Parathyroid adenoma (tissue), 2 donors: Measurements from ENCODE around the gene NCOA3.

Experiments
- H2AFZ ChIP-seq: fragments of 300-600 bp; sonication (generic); one replicate; pipeline ENCODE4 v1.7.0; 2017; ENCODE audit warnings: antibody characterized with exemption, mild to moderate bottlenecking
- H3K27ac ChIP-seq: fragments of 300-600 bp; sonication (generic); one replicate; pipeline ENCODE4 v1.7.0; 2017
- H3K27me3 ChIP-seq: fragments of 300-600 bp; sonication (generic); one replicate; pipeline ENCODE4 v1.7.0; 2017; ENCODE audit warnings: low read length; ENCODE audit not compliant: control insufficient read depth, insufficient read depth
- H3K36me3 ChIP-seq: fragments of 300-600 bp; sonication (generic); one replicate; pipeline ENCODE4 v1.7.0; 2017; ENCODE audit warnings: low read length; ENCODE audit not compliant: control insufficient read depth, insufficient read depth
- H3K4me1 ChIP-seq: fragments of 300-600 bp; sonication (generic); one replicate; pipeline ENCODE4 v1.7.0; 2017; ENCODE audit warnings: control low read depth
- H3K4me2 ChIP-seq: fragments of 300-600 bp; sonication (generic); one replicate; pipeline ENCODE4 v1.7.0; 2017; ENCODE audit warnings: low read length
- H3K4me3 ChIP-seq: fragments of 300-600 bp; sonication (generic); one replicate; pipeline ENCODE4 v1.7.0; 2017; ENCODE audit warnings: low read depth, low read length
- H3K79me2 ChIP-seq: fragments of 300-600 bp; sonication (generic); one replicate; pipeline ENCODE4 v1.7.0; 2017; ENCODE audit warnings: control low read depth
- H3K9ac ChIP-seq: fragments of 300-600 bp; sonication (generic); one replicate; pipeline ENCODE4 v1.7.0; 2017; ENCODE audit warnings: mild to moderate bottlenecking
- H3K9me3 ChIP-seq: fragments of 300-600 bp; sonication (generic); one replicate; pipeline ENCODE4 v1.7.0; 2017; ENCODE audit warnings: low read length; ENCODE audit not compliant: control insufficient read depth
- TF ChIP-seq, protein P1 (sequence below): fragments of 300-600 bp; sonication (generic); IDR thresholded peaks from one replicate; pipeline ENCODE4 v1.7.0; 2017; ENCODE audit warnings: antibody characterized with exemption, mild to moderate bottlenecking
- donor health status: primary hyperparathyroidism.

Gene NCOA3

DNA sequence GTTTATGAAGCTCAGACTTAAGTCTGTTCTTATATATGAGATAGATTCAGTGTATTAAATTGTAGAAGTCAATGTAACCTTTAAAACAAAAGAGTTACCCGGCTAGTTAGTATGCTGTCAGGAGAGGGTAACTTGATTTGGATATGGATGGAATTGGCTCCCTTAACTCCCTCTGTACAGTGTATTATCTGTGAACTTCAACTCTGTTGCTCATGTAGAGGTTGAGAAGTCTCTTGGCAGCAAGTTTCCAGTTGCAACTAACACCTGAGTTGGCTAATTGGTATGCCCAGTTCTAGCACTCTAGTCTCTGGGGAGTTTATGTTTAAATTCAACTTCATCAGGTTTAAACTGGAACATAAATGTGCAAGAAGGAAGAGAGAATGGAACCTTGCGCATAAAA is 111.0 kb downstream of the NCOA3 start:
- Histone ChIP-seq H3K9ac (no peak overlapping the region), H3K4me3 (no peak overlapping the region), H3K9me3 (no peaks in the 10 kb centered on the region), H3K27me3 (no peaks in the 10 kb centered on the region), H3K79me2 (peaks cover 12% of the 10 kb centered on the region), H3K4me1 (peaks cover 6% of the 10 kb centered on the region), H2AFZ (no peak overlapping the region), H3K27ac (no peak overlapping the region), H3K4me2 (no peak overlapping the region), H3K36me3 (no peaks in the 10 kb centered on the region)
- TF ChIP-seq, protein P1, sequence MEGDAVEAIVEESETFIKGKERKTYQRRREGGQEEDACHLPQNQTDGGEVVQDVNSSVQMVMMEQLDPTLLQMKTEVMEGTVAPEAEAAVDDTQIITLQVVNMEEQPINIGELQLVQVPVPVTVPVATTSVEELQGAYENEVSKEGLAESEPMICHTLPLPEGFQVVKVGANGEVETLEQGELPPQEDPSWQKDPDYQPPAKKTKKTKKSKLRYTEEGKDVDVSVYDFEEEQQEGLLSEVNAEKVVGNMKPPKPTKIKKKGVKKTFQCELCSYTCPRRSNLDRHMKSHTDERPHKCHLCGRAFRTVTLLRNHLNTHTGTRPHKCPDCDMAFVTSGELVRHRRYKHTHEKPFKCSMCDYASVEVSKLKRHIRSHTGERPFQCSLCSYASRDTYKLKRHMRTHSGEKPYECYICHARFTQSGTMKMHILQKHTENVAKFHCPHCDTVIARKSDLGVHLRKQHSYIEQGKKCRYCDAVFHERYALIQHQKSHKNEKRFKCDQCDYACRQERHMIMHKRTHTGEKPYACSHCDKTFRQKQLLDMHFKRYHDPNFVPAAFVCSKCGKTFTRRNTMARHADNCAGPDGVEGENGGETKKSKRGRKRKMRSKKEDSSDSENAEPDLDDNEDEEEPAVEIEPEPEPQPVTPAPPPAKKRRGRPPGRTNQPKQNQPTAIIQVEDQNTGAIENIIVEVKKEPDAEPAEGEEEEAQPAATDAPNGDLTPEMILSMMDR = no peak

DNA sequence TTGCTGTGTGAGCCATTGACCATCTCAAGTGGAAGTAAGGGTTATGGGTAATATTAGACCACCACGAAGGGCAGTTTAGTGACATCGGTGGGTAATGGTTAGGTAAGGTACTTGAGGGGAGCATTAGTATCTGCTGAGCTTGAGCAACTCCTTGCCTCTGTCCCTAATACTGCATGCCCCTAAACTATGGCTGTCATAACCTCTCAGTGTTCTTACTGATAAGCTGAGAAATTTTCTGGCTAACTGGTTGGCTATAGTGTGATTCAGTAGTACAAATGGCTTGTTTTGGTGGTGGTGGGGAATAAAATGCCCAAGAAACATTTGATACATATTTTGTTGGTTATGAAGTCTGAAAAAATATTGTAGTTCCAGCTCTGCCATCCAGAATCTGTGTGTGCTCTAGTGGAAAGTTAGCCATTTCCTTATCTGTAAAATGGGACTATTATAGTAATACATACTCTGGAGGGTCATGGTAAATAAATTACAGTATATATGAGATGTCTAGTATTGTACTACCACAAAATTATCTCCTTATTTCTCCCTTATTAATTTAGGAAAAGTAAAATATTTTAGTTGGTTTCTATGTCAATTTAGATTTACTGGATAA is 113.1 kb downstream of the NCOA3 start:
- H2AFZ ChIP-seq = no peak overlapping the region

DNA sequence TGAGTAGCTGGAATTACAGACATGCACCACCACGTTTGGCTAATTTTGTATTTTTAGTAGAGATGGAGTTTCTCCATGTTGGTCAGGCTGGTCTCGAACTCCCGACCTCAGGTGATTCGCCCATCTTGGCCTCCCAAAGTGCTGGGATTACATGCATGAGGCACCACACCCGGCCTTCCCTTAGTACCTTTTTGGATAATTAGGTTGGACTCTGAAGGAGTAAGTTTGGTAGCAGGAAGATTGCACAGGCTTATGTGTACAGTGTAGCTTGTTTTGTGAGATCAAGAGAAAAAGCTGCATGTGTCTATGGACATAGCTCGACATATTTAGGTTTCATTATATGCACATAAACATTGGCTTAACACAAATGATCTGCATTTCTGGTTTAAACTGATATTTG is 116.8 kb downstream of the NCOA3 start:
- no peaks in the 10 kb centered on the region for H3K9me3 ChIP-seq
- no peak overlapping the region for H3K4me2 ChIP-seq
- H3K27ac ChIP-seq = no peak overlapping the region
- H3K27me3 ChIP-seq = no peaks in the 10 kb centered on the region
- no peaks in the 10 kb centered on the region for H3K36me3 ChIP-seq
- peaks cover 7% of the 10 kb centered on the region for H3K79me2 ChIP-seq
- peaks cover 6% of the 10 kb centered on the region for H3K4me1 ChIP-seq
- no peak overlapping the region for H2AFZ ChIP-seq
- H3K9ac ChIP-seq = no peak overlapping the region
- H3K4me3 ChIP-seq = no peak overlapping the region
- TF ChIP-seq, protein P1 = no peak

More for the DNA sequence above, 113.1 kb downstream of the NCOA3 start:
- no peaks in the 10 kb centered on the region for H3K27me3 ChIP-seq
- TF ChIP-seq, protein P1 = no peak
- no peak overlapping the region for H3K4me2 ChIP-seq
- no peaks in the 10 kb centered on the region for H3K9me3 ChIP-seq
- H3K4me3 ChIP-seq = no peak overlapping the region
- peaks cover 6% of the 10 kb centered on the region for H3K4me1 ChIP-seq
- peaks cover 12% of the 10 kb centered on the region for H3K79me2 ChIP-seq
- H3K27ac ChIP-seq = no peak overlapping the region
- H3K36me3 ChIP-seq = no peaks in the 10 kb centered on the region
- H3K9ac ChIP-seq = no peak overlapping the region

GRCh38 chr20:47620808-47621805 is 119.4 kb downstream of the NCOA3 start:
- Histone ChIP-seq H3K79me2 (peaks cover 3% of the 10 kb centered on the region), H3K36me3 (no peaks in the 10 kb centered on the region), H3K4me3 (no peak overlapping the region), H3K9ac (no peak overlapping the region), H3K27me3 (no peaks in the 10 kb centered on the region), H2AFZ (no peak overlapping the region), H3K4me1 (no peaks in the 10 kb centered on the region), H3K4me2 (no peak overlapping the region), H3K27ac (no peak overlapping the region), H3K9me3 (no peaks in the 10 kb centered on the region)
- TF ChIP-seq, protein P1 = peak; percentile 92
